ENCODE results near the gene ELAC2.

GRCh38 chr17:12987120-12987519, 30.7 kb downstream of the ELAC2 start:
- TF ChIP-seq GATA3 (IDR thresholded peaks at IDR 0.05; ENCODE audit: low read depth, low read length) (no peak), GATA2 (IDR thresholded peaks at IDR 0.05; ENCODE audit: low read depth, low read length) (no peak)
